ENCODE data around the gene MIP. TPM values are rescaled to one million over a fixed set of nuclear protein-coding genes. Genes with fewer than 3 reads are reported as not detected.

The MIP gene
- polyA plus RNA-seq, 3 donors: not detected

- no peaks in the 10 kb centered on the region for H3K27me3 ChIP-seq (ENCODE audit: control insufficient read depth in 2 of 2, insufficient read depth in 2 of 2, low read length in 2 of 2)
- H4K20me1 ChIP-seq (ENCODE audit: insufficient read depth, low read length): no peaks in the 10 kb centered on the region
- WGBS (ENCODE audit: insufficient coverage): 42% methylated on average over 19 of the region's 19 CpGs
- peak overlapping the region; percentile 88 to 96 for H3K4me3 Mint-ChIP-seq
- H3K9me3 ChIP-seq (replicated peaks in 1 of 2; ENCODE audit: control insufficient read depth in 1 of 2, insufficient read depth in 1 of 2, low read length in 2 of 2): no peaks in the 10 kb centered on the region
- peak overlapping the region; percentile 92 for H3K4me2 ChIP-seq (replicated peaks; ENCODE audit: extremely low read depth, low read length, poor library complexity, severe bottlenecking)
- peak overlapping the region; percentile 77 for H3K9ac ChIP-seq (ENCODE audit: insufficient read depth, low read length, poor library complexity, severe bottlenecking)
- no peak for DNase-seq
- peak overlapping the region; percentile 92 for H2AFZ ChIP-seq (ENCODE audit: insufficient read depth, low read depth, low read length, poor library complexity, severe bottlenecking)
- H3K79me2 ChIP-seq (ENCODE audit: insufficient read depth, low read length): peaks cover 29% of the 10 kb centered on the region
- intact Hi-C loops (cut with micrococcal nuclease): loop anchor here (10.0 kb wide), 4 partner anchors 104 to 344 kb away; partner anchors contain the start of genes ESYT1 (in 2 of the 2), APOF (in 1 of the 2), IL23A (in 1 of the 2) and PAN2 (in 1 of the 2)
- peaks cover 27 to 28% of the 10 kb centered on the region in 2 donors for H3K4me1 ChIP-seq (ENCODE audit: control insufficient read depth in 1 of 2, insufficient read depth in 2 of 2, low read length in 2 of 2)
- H3K27me3 Mint-ChIP-seq (ENCODE audit: low read depth in 3 of 3): peaks cover 0 to 2% (median 0%) of the 10 kb centered on the region in 3 donors
- no peaks in the 10 kb centered on the region for H3K9me3 Mint-ChIP-seq
- peaks cover 28% of the 10 kb centered on the region for H3K4me1 Mint-ChIP-seq
- peaks cover 3 to 16% of the 10 kb centered on the region in 2 donors for H3K36me3 Mint-ChIP-seq
- peak overlapping the region; percentile 71 to 93 for H3K27ac ChIP-seq (ENCODE audit: low read depth in 1 of 2, low read length in 2 of 2)
- H3K27ac Mint-ChIP-seq: peak overlapping the region; percentile 89 to 97 (median 94)
- peak overlapping the region; percentile 89 to 94 (median 92) for H3K4me3 ChIP-seq (replicated peaks in 1 of 3; ENCODE audit: low read depth in 2 of 3, low read length in 3 of 3)
- no peaks in the 10 kb centered on the region for H3K36me3 ChIP-seq (replicated peaks in 1 of 2; ENCODE audit: control insufficient read depth in 1 of 2, insufficient read depth in 2 of 2, low read length in 2 of 2)
- no peak for TF ChIP-seq CTCF (IDR thresholded peaks at IDR 0.05)
These were observed 14.8 kb upstream of the MIP start for GRCh38 chr12:56469007-56469930.

DNA sequence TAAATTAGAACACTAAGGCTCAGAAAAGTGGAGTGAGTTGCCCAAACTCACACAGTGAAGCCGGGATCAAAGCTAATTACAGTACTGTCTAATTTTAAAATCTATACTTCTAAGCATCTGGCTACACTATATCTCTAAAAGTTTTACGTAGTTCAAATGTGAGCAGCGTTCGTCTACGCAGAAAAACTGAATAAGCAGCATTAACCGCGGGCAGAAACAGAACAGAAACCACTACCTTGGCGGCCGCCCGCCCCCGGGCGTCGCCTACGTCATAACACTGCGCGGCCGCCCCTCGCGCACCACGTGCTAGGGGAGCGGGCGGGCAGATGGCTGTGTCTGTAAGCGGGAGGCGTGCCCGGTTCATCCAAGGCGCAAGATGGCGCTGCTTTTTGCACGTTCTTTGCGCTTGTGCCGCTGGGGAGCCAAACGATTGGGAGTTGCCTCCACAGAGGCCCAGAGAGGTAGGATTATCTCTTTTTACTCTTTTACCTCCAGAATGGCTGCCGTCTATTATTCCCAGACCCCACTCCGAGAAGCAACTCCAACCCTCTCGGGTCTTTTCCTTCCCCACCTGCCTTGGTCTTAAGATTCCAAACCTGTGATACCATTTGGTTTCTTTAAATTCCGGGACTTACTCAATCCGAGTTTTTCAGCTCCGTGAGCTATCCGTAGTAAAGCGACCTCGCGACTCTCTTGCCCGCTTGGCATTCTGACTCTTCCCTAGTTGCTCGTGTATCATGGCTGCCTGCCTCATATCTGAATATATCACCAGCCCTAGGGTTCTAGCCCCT, 14.0 kb upstream of the MIP start, which contains the start of gene SPRYD4:
SPRYD4 (plus strand) TSS at position 363 of the 791 bp plus-strand sequence; CDS start at position 377, 14 bp downstream.
- H2AFZ ChIP-seq (ENCODE audit: insufficient read depth, low read depth, low read length, poor library complexity, severe bottlenecking): peak within 1 kb of the TSS; percentile 92
- H3K9ac ChIP-seq (ENCODE audit: insufficient read depth, low read length, poor library complexity, severe bottlenecking): peak within 1 kb of the TSS; percentile 77
- Mint-ChIP-seq H3K9me3 (no peaks in the 10 kb centered on the region), H3K27ac (peak within 1 kb of the TSS; percentile 89 to 97 (median 94)), H3K27me3 (ENCODE audit: low read depth in 3 of 3) (peaks cover 0 to 2% (median 0%) of the 10 kb centered on the region in 3 donors), H3K36me3 (peaks cover 0 to 10% of the 10 kb centered on the region in 2 donors), H3K4me1 (peaks cover 30% of the 10 kb centered on the region), H3K4me3 (peak within 1 kb of the TSS; percentile 88 to 96)
- no peaks in the 10 kb centered on the region for H3K9me3 ChIP-seq (replicated peaks in 1 of 2; ENCODE audit: control insufficient read depth in 1 of 2, insufficient read depth in 1 of 2, low read length in 2 of 2)
- H3K79me2 ChIP-seq (ENCODE audit: insufficient read depth, low read length): peaks cover 29% of the 10 kb centered on the region
- no peak for TF ChIP-seq CTCF (IDR thresholded peaks at IDR 0.05)
- under 1% methylated on average over 34 of the region's 43 CpGs for WGBS (ENCODE audit: insufficient coverage)
- peak within 1 kb of the TSS; percentile 92 for H3K4me2 ChIP-seq (replicated peaks; ENCODE audit: extremely low read depth, low read length, poor library complexity, severe bottlenecking)
- H3K36me3 ChIP-seq (replicated peaks in 1 of 2; ENCODE audit: control insufficient read depth in 1 of 2, insufficient read depth in 2 of 2, low read length in 2 of 2): no peaks in the 10 kb centered on the region
- peaks cover 27 to 31% of the 10 kb centered on the region in 2 donors for H3K4me1 ChIP-seq (ENCODE audit: control insufficient read depth in 1 of 2, insufficient read depth in 2 of 2, low read length in 2 of 2)
- no peaks in the 10 kb centered on the region for H4K20me1 ChIP-seq (ENCODE audit: insufficient read depth, low read length)
- H3K4me3 ChIP-seq (replicated peaks in 1 of 3; ENCODE audit: low read depth in 2 of 3, low read length in 3 of 3): peak within 1 kb of the TSS; percentile 89 to 94 (median 92)
- no peaks in the 10 kb centered on the region for H3K27me3 ChIP-seq (ENCODE audit: control insufficient read depth in 2 of 2, insufficient read depth in 2 of 2, low read length in 2 of 2)
- peak; percentile 94 for DNase-seq
- peak within 1 kb of the TSS; percentile 71 to 93 for H3K27ac ChIP-seq (ENCODE audit: low read depth in 1 of 2, low read length in 2 of 2)
- intact Hi-C loops (cut with micrococcal nuclease): loop anchor here (10.0 kb wide), 4 partner anchors 104 to 344 kb away; partner anchors contain the start of genes ESYT1 (in 2 of the 2), APOF (in 1 of the 2), IL23A (in 1 of the 2) and PAN2 (in 1 of the 2)
